Measurements from ENCODE around the gene MYO16. TPM values are rescaled to one million over a fixed set of nuclear protein-coding genes. Genes with fewer than 3 reads are reported as not detected.
A peak's percentile ranks its signal among the peaks of the same experiment; 100 is the strongest.

MYO16 gene
- total RNA-seq, 2 donors from 2014 or later = 0.42 TPM; not detected in 1

DNA sequence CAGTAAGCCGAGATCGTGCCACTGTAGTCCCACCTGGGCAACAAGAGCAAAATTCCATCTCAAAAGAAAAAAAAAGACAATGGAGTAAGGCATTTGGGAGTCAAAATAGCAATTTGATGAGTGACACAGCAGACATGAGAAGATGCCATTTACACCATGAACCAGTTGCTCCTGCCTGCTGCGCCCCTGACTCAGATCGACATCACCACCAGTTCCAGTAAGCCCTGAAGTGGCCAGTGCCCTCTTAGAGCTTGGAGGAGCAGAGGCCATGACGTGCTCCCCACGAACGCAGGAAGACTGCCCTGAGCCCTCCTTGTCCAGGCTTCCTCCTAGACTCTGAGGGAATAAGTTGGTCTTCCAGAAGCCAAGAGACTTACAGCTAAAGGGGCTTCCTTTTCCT is 339.2 kb downstream of the MYO16 start:
- DNase-seq (ENCODE audit: low spot score) (no peak), ATAC-seq (ENCODE audit: insufficient number of reproducible peaks, low FRiP score, low read depth) (no peak)
- TF ChIP-seq CTCF (IDR thresholded peaks at IDR 0.05) = no peak
- H3K9me3 ChIP-seq = no peaks in the 10 kb centered on the region
- H3K4me3 ChIP-seq = no peak overlapping the region
- H3K27ac ChIP-seq = no peak overlapping the region
- H3K36me3 ChIP-seq = no peaks in the 10 kb centered on the region
- H3K27me3 ChIP-seq (replicated peaks; ENCODE audit: insufficient read depth) = no peaks in the 10 kb centered on the region
- no peaks in the 10 kb centered on the region for H3K4me1 ChIP-seq (ENCODE audit: control insufficient read depth in 1 of 2, low read depth in 2 of 2)

DNA sequence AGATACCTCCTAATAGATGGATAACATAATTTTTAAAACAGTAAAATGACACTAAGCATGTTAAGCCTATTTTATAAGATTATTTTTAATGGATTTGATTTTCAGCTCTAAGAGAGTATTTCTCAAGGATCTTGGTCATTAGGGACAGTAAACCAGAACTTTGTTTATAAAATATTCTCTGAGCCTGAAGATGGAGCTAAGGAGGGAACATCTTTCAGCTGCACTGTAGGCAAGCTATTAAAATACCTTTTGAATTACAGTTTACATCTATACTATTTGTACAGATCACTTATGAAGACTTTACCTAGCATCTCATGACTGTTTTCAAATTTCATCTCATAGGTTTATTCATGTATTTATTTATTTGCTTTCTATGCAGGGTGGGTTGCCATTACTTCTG is 345.3 kb downstream of the MYO16 start:
- no peak for ATAC-seq (ENCODE audit: insufficient number of reproducible peaks, low FRiP score, low read depth)
- no peaks in the 10 kb centered on the region for H3K4me1 ChIP-seq (ENCODE audit: control insufficient read depth in 1 of 2, low read depth in 2 of 2)
- no peaks in the 10 kb centered on the region for H3K9me3 ChIP-seq
- no peak for DNase-seq (ENCODE audit: low spot score)
- no peak overlapping the region for H3K27ac ChIP-seq
- no peaks in the 10 kb centered on the region for H3K27me3 ChIP-seq (replicated peaks; ENCODE audit: insufficient read depth)
- no peaks in the 10 kb centered on the region for H3K36me3 ChIP-seq
- no peak for TF ChIP-seq CTCF (IDR thresholded peaks at IDR 0.05)
- no peak overlapping the region for H3K4me3 ChIP-seq

- DNase-seq (ENCODE audit: low spot score) (no peak), ATAC-seq (ENCODE audit: insufficient number of reproducible peaks, low FRiP score, low read depth) (no peak)
- no peaks in the 10 kb centered on the region for H3K9me3 ChIP-seq
- TF ChIP-seq CTCF (IDR thresholded peaks at IDR 0.05) = no peak
- no peaks in the 10 kb centered on the region for H3K36me3 ChIP-seq
- no peak overlapping the region for H3K27ac ChIP-seq
- peaks cover 0 to 10% of the 10 kb centered on the region in 2 donors for H3K4me1 ChIP-seq (ENCODE audit: control insufficient read depth in 1 of 2, low read depth in 2 of 2)
- no peaks in the 10 kb centered on the region for H3K27me3 ChIP-seq (replicated peaks; ENCODE audit: insufficient read depth)
- H3K4me3 ChIP-seq = peak overlapping the region; percentile 38
Measured at GRCh38 chr13:108980237-108980636, 350.8 kb downstream of the MYO16 start.

- Histone ChIP-seq H3K4me1 (ENCODE audit: control insufficient read depth in 1 of 2, low read depth in 2 of 2) (peaks cover 0 to 10% of the 10 kb centered on the region in 2 donors), H3K27ac (no peak overlapping the region), H3K27me3 (replicated peaks; ENCODE audit: insufficient read depth) (no peaks in the 10 kb centered on the region), H3K36me3 (no peaks in the 10 kb centered on the region), H3K4me3 (no peak overlapping the region), H3K9me3 (no peaks in the 10 kb centered on the region)
- TF ChIP-seq CTCF (IDR thresholded peaks at IDR 0.05) = no peak
- ATAC-seq (ENCODE audit: insufficient number of reproducible peaks, low FRiP score, low read depth) (no peak), DNase-seq (ENCODE audit: low spot score) (no peak)
Measured at GRCh38 chr13:108981407-108981806, 352.0 kb downstream of the MYO16 start.

DNA sequence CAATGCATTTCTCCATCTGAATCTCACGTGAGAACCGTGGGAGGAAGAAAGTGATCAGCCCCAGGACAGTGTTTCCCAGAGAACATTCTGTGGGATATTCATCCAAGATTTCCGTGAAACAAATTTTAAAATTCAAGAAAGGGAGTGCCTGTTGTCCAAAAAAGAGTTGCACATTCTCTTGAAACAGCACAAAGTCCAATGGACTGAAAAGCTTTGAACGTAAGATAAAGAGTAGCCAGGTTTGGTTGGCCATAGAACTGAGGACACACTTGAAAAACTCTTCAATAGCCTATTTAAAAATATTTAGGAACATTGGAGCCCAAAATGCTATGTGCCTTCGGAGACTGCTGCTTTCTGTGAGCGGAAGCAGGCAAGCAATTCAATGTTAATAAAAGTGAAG is 353.9 kb downstream of the MYO16 start:
- no peak overlapping the region for H3K27ac ChIP-seq
- no peak for ATAC-seq (ENCODE audit: insufficient number of reproducible peaks, low FRiP score, low read depth)
- H3K36me3 ChIP-seq = no peaks in the 10 kb centered on the region
- DNase-seq (ENCODE audit: low spot score) = no peak
- H3K9me3 ChIP-seq = no peaks in the 10 kb centered on the region
- H3K4me3 ChIP-seq = no peak overlapping the region
- H3K4me1 ChIP-seq (ENCODE audit: control insufficient read depth in 1 of 2, low read depth in 2 of 2) = peaks cover 0 to 24% of the 10 kb centered on the region in 2 donors
- no peak for TF ChIP-seq CTCF (IDR thresholded peaks at IDR 0.05)
- no peaks in the 10 kb centered on the region for H3K27me3 ChIP-seq (replicated peaks; ENCODE audit: insufficient read depth)

All from thoracic aorta (tissue), 2 donors.